ENCODE data around the gene PIKFYVE.

GRCh38 chr2:208370881-208371633 lies 105.0 kb downstream of the PIKFYVE start:
- no peak for TF ChIP-seq CTCF (IDR thresholded peaks at IDR 0.05)
- no peak for TF ChIP-seq POLR2A (IDR thresholded peaks at IDR 0.05)
